ENCODE measurements around the gene HSD11B2.

Gene HSD11B2

GRCh38 chr16:67477960-67478554 lies 47.1 kb downstream of the HSD11B2 start:
- DNase-seq (ENCODE audit: low spot score), result no peak

GRCh38 chr16:67480833-67481560 lies 50.1 kb downstream of the HSD11B2 start, which contains the start of gene ATP6V0D1:
ATP6V0D1 (minus strand) TSS chr16:67481157; CDS start chr16:67481086, 71 bp downstream.
- peak; percentile 98 for DNase-seq (ENCODE audit: low spot score)

GRCh38 chr16:67481561-67482232 lies 50.8 kb downstream of the HSD11B2 start:
- peak; percentile 20 for DNase-seq (ENCODE audit: low spot score)

- no peak for DNase-seq (ENCODE audit: low spot score)
Observed at GRCh38 chr16:67482233-67482924, 51.5 kb downstream of the HSD11B2 start.

GRCh38 chr16:67483150-67483549 lies 52.2 kb downstream of the HSD11B2 start, which contains the start of gene AGRP:
AGRP (minus strand) TSS chr16:67483547; CDS start chr16:67483398, 149 bp downstream.
- no peak for DNase-seq (ENCODE audit: low spot score)

- DNase-seq (ENCODE audit: low spot score), result no peak
Observed at GRCh38 chr16:67483731-67484525, 53.0 kb downstream of the HSD11B2 start.

GRCh38 chr16:67486805-67487204 lies 55.9 kb downstream of the HSD11B2 start:
- DNase-seq (ENCODE audit: low spot score), result no peak

All from CD4-positive, alpha-beta T cell treated with Interleukin-6 at 100 ng/mL for 8 hours (primary cell).